ENCODE measurements around the gene THRAP3.

THRAP3 gene

GRCh38 chr1:36327421-36328087 is 103.3 kb downstream of the THRAP3 start:
- Histone ChIP-seq H3K27me3 (ENCODE audit: control insufficient read depth, insufficient read depth, low read length) (peaks cover 7% of the 10 kb centered on the region), H3K9ac (ENCODE audit: low read length) (no peak overlapping the region), H3K4me3 (ENCODE audit: low read length) (no peak overlapping the region), H3K36me3 (ENCODE audit: control insufficient read depth, insufficient read depth, low read length) (no peaks in the 10 kb centered on the region), H3K4me1 (ENCODE audit: control insufficient read depth, insufficient read depth, low read length) (peaks cover 15% of the 10 kb centered on the region), H3K9me3 (ENCODE audit: control insufficient read depth, low read length) (no peaks in the 10 kb centered on the region)

GRCh38 chr1:36328088-36328480 is 103.8 kb downstream of the THRAP3 start:
- Histone ChIP-seq H3K4me1 (ENCODE audit: control insufficient read depth, insufficient read depth, low read length) (peaks cover 10% of the 10 kb centered on the region), H3K4me3 (ENCODE audit: low read length) (no peak overlapping the region), H3K36me3 (ENCODE audit: control insufficient read depth, insufficient read depth, low read length) (no peaks in the 10 kb centered on the region), H3K9ac (ENCODE audit: low read length) (no peak overlapping the region), H3K9me3 (ENCODE audit: control insufficient read depth, low read length) (no peaks in the 10 kb centered on the region), H3K27me3 (ENCODE audit: control insufficient read depth, insufficient read depth, low read length) (peaks cover 1% of the 10 kb centered on the region)

- Histone ChIP-seq H3K27me3 (ENCODE audit: control insufficient read depth, insufficient read depth, low read length) (no peaks in the 10 kb centered on the region), H3K36me3 (ENCODE audit: control insufficient read depth, insufficient read depth, low read length) (no peaks in the 10 kb centered on the region), H3K4me3 (ENCODE audit: low read length) (no peak overlapping the region), H3K4me1 (ENCODE audit: control insufficient read depth, insufficient read depth, low read length) (peaks cover 8% of the 10 kb centered on the region), H3K9me3 (ENCODE audit: control insufficient read depth, low read length) (no peaks in the 10 kb centered on the region), H3K9ac (ENCODE audit: low read length) (no peak overlapping the region)
These were observed 104.5 kb downstream of the THRAP3 start for GRCh38 chr1:36328713-36329112.

GRCh38 chr1:36329817-36330216 is 105.6 kb downstream of the THRAP3 start:
- Histone ChIP-seq H3K9me3 (ENCODE audit: control insufficient read depth, low read length) (no peaks in the 10 kb centered on the region), H3K4me1 (ENCODE audit: control insufficient read depth, insufficient read depth, low read length) (no peaks in the 10 kb centered on the region), H3K36me3 (ENCODE audit: control insufficient read depth, insufficient read depth, low read length) (no peaks in the 10 kb centered on the region), H3K4me3 (ENCODE audit: low read length) (no peak overlapping the region), H3K9ac (ENCODE audit: low read length) (no peak overlapping the region), H3K27me3 (ENCODE audit: control insufficient read depth, insufficient read depth, low read length) (no peaks in the 10 kb centered on the region)

- H3K9ac ChIP-seq (ENCODE audit: low read length) = no peak overlapping the region
- H3K9me3 ChIP-seq (ENCODE audit: control insufficient read depth, low read length) = no peaks in the 10 kb centered on the region
- H3K36me3 ChIP-seq (ENCODE audit: control insufficient read depth, insufficient read depth, low read length) = no peaks in the 10 kb centered on the region
- H3K4me1 ChIP-seq (ENCODE audit: control insufficient read depth, insufficient read depth, low read length) = no peaks in the 10 kb centered on the region
- no peaks in the 10 kb centered on the region for H3K27me3 ChIP-seq (ENCODE audit: control insufficient read depth, insufficient read depth, low read length)
- no peak overlapping the region for H3K4me3 ChIP-seq (ENCODE audit: low read length)
These were observed 106.7 kb downstream of the THRAP3 start for GRCh38 chr1:36330940-36331339.

- Histone ChIP-seq H3K36me3 (ENCODE audit: control insufficient read depth, insufficient read depth, low read length) (no peaks in the 10 kb centered on the region), H3K4me3 (ENCODE audit: low read length) (no peak overlapping the region), H3K4me1 (ENCODE audit: control insufficient read depth, insufficient read depth, low read length) (no peaks in the 10 kb centered on the region), H3K9me3 (ENCODE audit: control insufficient read depth, low read length) (no peaks in the 10 kb centered on the region), H3K9ac (ENCODE audit: low read length) (no peak overlapping the region), H3K27me3 (ENCODE audit: control insufficient read depth, insufficient read depth, low read length) (no peaks in the 10 kb centered on the region)
These were observed 113.6 kb downstream of the THRAP3 start for GRCh38 chr1:36337830-36338229.

GRCh38 chr1:36339215-36339614 is 115.0 kb downstream of the THRAP3 start:
- Histone ChIP-seq H3K9me3 (ENCODE audit: control insufficient read depth, low read length) (no peaks in the 10 kb centered on the region), H3K9ac (ENCODE audit: low read length) (no peak overlapping the region), H3K27me3 (ENCODE audit: control insufficient read depth, insufficient read depth, low read length) (no peaks in the 10 kb centered on the region), H3K4me3 (ENCODE audit: low read length) (no peak overlapping the region), H3K36me3 (ENCODE audit: control insufficient read depth, insufficient read depth, low read length) (no peaks in the 10 kb centered on the region), H3K4me1 (ENCODE audit: control insufficient read depth, insufficient read depth, low read length) (no peaks in the 10 kb centered on the region)

GRCh38 chr1:36339615-36340014 is 115.4 kb downstream of the THRAP3 start:
- Histone ChIP-seq H3K9me3 (ENCODE audit: control insufficient read depth, low read length) (no peaks in the 10 kb centered on the region), H3K4me3 (ENCODE audit: low read length) (no peak overlapping the region), H3K27me3 (ENCODE audit: control insufficient read depth, insufficient read depth, low read length) (no peaks in the 10 kb centered on the region), H3K4me1 (ENCODE audit: control insufficient read depth, insufficient read depth, low read length) (no peaks in the 10 kb centered on the region), H3K36me3 (ENCODE audit: control insufficient read depth, insufficient read depth, low read length) (no peaks in the 10 kb centered on the region), H3K9ac (ENCODE audit: low read length) (no peak overlapping the region)

GRCh38 chr1:36341626-36342320 is 117.5 kb downstream of the THRAP3 start:
- H3K36me3 ChIP-seq (ENCODE audit: control insufficient read depth, insufficient read depth, low read length) = peaks cover 4% of the 10 kb centered on the region
- no peaks in the 10 kb centered on the region for H3K4me1 ChIP-seq (ENCODE audit: control insufficient read depth, insufficient read depth, low read length)
- H3K4me3 ChIP-seq (ENCODE audit: low read length) = no peak overlapping the region
- H3K9ac ChIP-seq (ENCODE audit: low read length) = no peak overlapping the region
- H3K27me3 ChIP-seq (ENCODE audit: control insufficient read depth, insufficient read depth, low read length) = no peaks in the 10 kb centered on the region
- H3K9me3 ChIP-seq (ENCODE audit: control insufficient read depth, low read length) = no peaks in the 10 kb centered on the region

- no peaks in the 10 kb centered on the region for H3K9me3 ChIP-seq (ENCODE audit: control insufficient read depth, low read length)
- no peaks in the 10 kb centered on the region for H3K27me3 ChIP-seq (ENCODE audit: control insufficient read depth, insufficient read depth, low read length)
- no peaks in the 10 kb centered on the region for H3K4me1 ChIP-seq (ENCODE audit: control insufficient read depth, insufficient read depth, low read length)
- no peak overlapping the region for H3K9ac ChIP-seq (ENCODE audit: low read length)
- H3K4me3 ChIP-seq (ENCODE audit: low read length) = no peak overlapping the region
- H3K36me3 ChIP-seq (ENCODE audit: control insufficient read depth, insufficient read depth, low read length) = peaks cover 4% of the 10 kb centered on the region
These were observed 118.4 kb downstream of the THRAP3 start for GRCh38 chr1:36342426-36343185.

GRCh38 chr1:36343651-36344394 is 119.6 kb downstream of the THRAP3 start:
- no peak overlapping the region for H3K9ac ChIP-seq (ENCODE audit: low read length)
- no peaks in the 10 kb centered on the region for H3K9me3 ChIP-seq (ENCODE audit: control insufficient read depth, low read length)
- H3K4me3 ChIP-seq (ENCODE audit: low read length) = no peak overlapping the region
- no peaks in the 10 kb centered on the region for H3K4me1 ChIP-seq (ENCODE audit: control insufficient read depth, insufficient read depth, low read length)
- H3K36me3 ChIP-seq (ENCODE audit: control insufficient read depth, insufficient read depth, low read length) = peaks cover 11% of the 10 kb centered on the region
- no peaks in the 10 kb centered on the region for H3K27me3 ChIP-seq (ENCODE audit: control insufficient read depth, insufficient read depth, low read length)

GRCh38 chr1:36344395-36344680 is 120.1 kb downstream of the THRAP3 start:
- H3K27me3 ChIP-seq (ENCODE audit: control insufficient read depth, insufficient read depth, low read length) = no peaks in the 10 kb centered on the region
- H3K36me3 ChIP-seq (ENCODE audit: control insufficient read depth, insufficient read depth, low read length) = peaks cover 11% of the 10 kb centered on the region
- H3K9ac ChIP-seq (ENCODE audit: low read length) = no peak overlapping the region
- no peaks in the 10 kb centered on the region for H3K9me3 ChIP-seq (ENCODE audit: control insufficient read depth, low read length)
- H3K4me1 ChIP-seq (ENCODE audit: control insufficient read depth, insufficient read depth, low read length) = no peaks in the 10 kb centered on the region
- H3K4me3 ChIP-seq (ENCODE audit: low read length) = no peak overlapping the region

Measured in mucosa of stomach (tissue), 1 donor.